ENCODE measurements around the gene WBP2. TPM values are rescaled to one million over a fixed set of nuclear protein-coding genes. Genes with fewer than 3 reads are reported as not detected.

The WBP2 gene
- total RNA-seq, 1 donor, result 31.1 TPM

DNA sequence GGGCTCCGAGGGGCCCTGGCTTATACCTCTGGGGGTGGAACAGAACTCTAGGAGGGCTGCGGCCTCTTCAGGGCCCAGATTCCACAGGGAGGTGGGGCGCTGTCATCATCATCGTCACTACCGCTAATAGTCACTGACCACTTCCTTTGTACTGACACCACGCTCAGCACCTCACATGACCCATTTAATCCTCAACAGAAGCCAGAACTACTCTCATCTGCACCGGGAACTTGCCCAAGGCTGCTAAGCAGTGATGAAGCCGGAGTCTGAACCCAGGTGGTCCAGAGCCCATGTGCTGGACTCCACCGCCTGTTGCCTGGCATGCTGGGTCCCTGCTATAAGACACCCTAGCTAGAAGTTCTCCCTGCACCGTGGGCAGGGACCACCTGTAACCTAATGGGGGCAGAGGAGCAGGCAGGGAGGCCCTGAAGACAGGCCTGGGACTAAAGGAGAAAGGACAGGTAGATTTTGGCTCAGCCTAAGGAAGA lies 22.9 kb downstream of the WBP2 start:
- no peaks in the 10 kb centered on the region for H3K27me3 ChIP-seq (ENCODE audit: insufficient read depth, low read length)
- no peak overlapping the region for H3K4me2 ChIP-seq (ENCODE audit: insufficient read depth, low read length)
- H3K79me2 ChIP-seq (ENCODE audit: insufficient read depth, low read length), result no peaks in the 10 kb centered on the region
- H3K4me1 ChIP-seq (ENCODE audit: insufficient read depth, low read length), result peaks cover 13% of the 10 kb centered on the region
- H4K20me1 ChIP-seq (ENCODE audit: insufficient read depth, low read length), result no peaks in the 10 kb centered on the region
- no peaks in the 10 kb centered on the region for H3K9me3 ChIP-seq (ENCODE audit: low read depth, low read length)
- DNase-seq (ENCODE audit: insufficient read length, low spot score, missing footprints), result peak; percentile 98
- TF ChIP-seq, protein P1, sequence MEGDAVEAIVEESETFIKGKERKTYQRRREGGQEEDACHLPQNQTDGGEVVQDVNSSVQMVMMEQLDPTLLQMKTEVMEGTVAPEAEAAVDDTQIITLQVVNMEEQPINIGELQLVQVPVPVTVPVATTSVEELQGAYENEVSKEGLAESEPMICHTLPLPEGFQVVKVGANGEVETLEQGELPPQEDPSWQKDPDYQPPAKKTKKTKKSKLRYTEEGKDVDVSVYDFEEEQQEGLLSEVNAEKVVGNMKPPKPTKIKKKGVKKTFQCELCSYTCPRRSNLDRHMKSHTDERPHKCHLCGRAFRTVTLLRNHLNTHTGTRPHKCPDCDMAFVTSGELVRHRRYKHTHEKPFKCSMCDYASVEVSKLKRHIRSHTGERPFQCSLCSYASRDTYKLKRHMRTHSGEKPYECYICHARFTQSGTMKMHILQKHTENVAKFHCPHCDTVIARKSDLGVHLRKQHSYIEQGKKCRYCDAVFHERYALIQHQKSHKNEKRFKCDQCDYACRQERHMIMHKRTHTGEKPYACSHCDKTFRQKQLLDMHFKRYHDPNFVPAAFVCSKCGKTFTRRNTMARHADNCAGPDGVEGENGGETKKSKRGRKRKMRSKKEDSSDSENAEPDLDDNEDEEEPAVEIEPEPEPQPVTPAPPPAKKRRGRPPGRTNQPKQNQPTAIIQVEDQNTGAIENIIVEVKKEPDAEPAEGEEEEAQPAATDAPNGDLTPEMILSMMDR (IDR thresholded peaks at IDR 0.05; ENCODE audit: extremely low read depth, low read depth, low read length), result no peak
- peak overlapping the region; percentile 36 for H2AFZ ChIP-seq (ENCODE audit: low read length)
- no peak overlapping the region for H3K4me3 ChIP-seq (ENCODE audit: insufficient read depth, low read length)
- no peaks in the 10 kb centered on the region for H3K36me3 ChIP-seq (ENCODE audit: insufficient read depth, low read length)
- H3K27ac ChIP-seq (ENCODE audit: low read depth, low read length), result peak overlapping the region; percentile 28

GRCh38 chr17:75831032-75831571 lies 24.0 kb downstream of the WBP2 start:
- no peaks in the 10 kb centered on the region for H3K27me3 ChIP-seq (ENCODE audit: insufficient read depth, low read length)
- no peaks in the 10 kb centered on the region for H4K20me1 ChIP-seq (ENCODE audit: insufficient read depth, low read length)
- peaks cover 16% of the 10 kb centered on the region for H3K4me1 ChIP-seq (ENCODE audit: insufficient read depth, low read length)
- DNase-seq (ENCODE audit: insufficient read length, low spot score, missing footprints), result no peak
- no peak overlapping the region for H3K27ac ChIP-seq (ENCODE audit: low read depth, low read length)
- H3K79me2 ChIP-seq (ENCODE audit: insufficient read depth, low read length), result no peaks in the 10 kb centered on the region
- TF ChIP-seq, protein P1 (IDR thresholded peaks at IDR 0.05; ENCODE audit: extremely low read depth, low read depth, low read length), result no peak
- no peaks in the 10 kb centered on the region for H3K36me3 ChIP-seq (ENCODE audit: insufficient read depth, low read length)
- no peak overlapping the region for H2AFZ ChIP-seq (ENCODE audit: low read length)
- H3K4me2 ChIP-seq (ENCODE audit: insufficient read depth, low read length), result no peak overlapping the region
- no peak overlapping the region for H3K4me3 ChIP-seq (ENCODE audit: insufficient read depth, low read length)
- H3K9me3 ChIP-seq (ENCODE audit: low read depth, low read length), result no peaks in the 10 kb centered on the region

- DNase-seq (ENCODE audit: insufficient read length, low spot score, missing footprints), result peak; percentile 94
- no peak overlapping the region for H2AFZ ChIP-seq (ENCODE audit: low read length)
These were observed 24.7 kb downstream of the WBP2 start for GRCh38 chr17:75830164-75831031.

More at GRCh38 chr17:75830164-75831031, 24.7 kb downstream of the WBP2 start:
- no peaks in the 10 kb centered on the region for H3K27me3 ChIP-seq (ENCODE audit: insufficient read depth, low read length)
- H3K4me2 ChIP-seq (ENCODE audit: insufficient read depth, low read length), result no peak overlapping the region
- H4K20me1 ChIP-seq (ENCODE audit: insufficient read depth, low read length), result no peaks in the 10 kb centered on the region
- no peaks in the 10 kb centered on the region for H3K36me3 ChIP-seq (ENCODE audit: insufficient read depth, low read length)
- H3K4me3 ChIP-seq (ENCODE audit: insufficient read depth, low read length), result no peak overlapping the region
- TF ChIP-seq, protein P1 (IDR thresholded peaks at IDR 0.05; ENCODE audit: extremely low read depth, low read depth, low read length), result peak; percentile 56
- no peak overlapping the region for H3K27ac ChIP-seq (ENCODE audit: low read depth, low read length)
- H3K9me3 ChIP-seq (ENCODE audit: low read depth, low read length), result no peaks in the 10 kb centered on the region
- no peaks in the 10 kb centered on the region for H3K79me2 ChIP-seq (ENCODE audit: insufficient read depth, low read length)
- peaks cover 16% of the 10 kb centered on the region for H3K4me1 ChIP-seq (ENCODE audit: insufficient read depth, low read length)

Data from osteoblast (primary cell).